ENCODE results near the gene ALPK3. TPM values are rescaled to one million over a fixed set of nuclear protein-coding genes. Genes with fewer than 3 reads are reported as not detected.

The ALPK3 gene
- total RNA-seq, 1 donor = 0.36 TPM

DNA sequence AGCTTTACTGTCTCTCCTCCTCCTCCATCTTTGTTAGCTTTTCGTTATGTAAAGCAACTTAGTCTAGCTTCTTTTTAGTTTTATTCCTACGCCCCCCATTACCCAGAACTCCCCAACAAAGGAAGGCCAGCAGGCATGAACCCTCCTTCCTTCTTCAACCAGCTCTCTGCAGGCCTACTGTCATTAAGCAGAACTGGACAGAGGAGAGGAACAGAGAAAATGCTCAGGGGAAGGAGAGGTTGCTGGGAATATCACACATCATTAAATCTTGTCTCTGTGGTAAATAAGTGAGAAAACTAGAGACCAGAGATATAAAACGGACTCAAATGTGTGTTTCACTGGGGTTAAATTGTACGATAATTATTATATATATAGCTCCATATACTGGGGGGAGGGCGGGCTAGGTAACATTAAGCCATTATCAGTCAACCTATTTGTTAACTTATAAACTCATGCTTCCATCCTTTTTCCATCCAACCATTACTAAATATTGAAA is 48.0 kb downstream of the ALPK3 start:
- no peaks in the 10 kb centered on the region for H4K20me1 ChIP-seq (ENCODE audit: insufficient read depth, low read length)
- H3K36me3 ChIP-seq (ENCODE audit: insufficient read depth, low read length) = no peaks in the 10 kb centered on the region
- no peak for DNase-seq (ENCODE audit: insufficient read length, low spot score, missing footprints)
- H3K79me2 ChIP-seq (ENCODE audit: insufficient read depth, low read length) = no peaks in the 10 kb centered on the region
- no peak overlapping the region for H3K4me2 ChIP-seq (ENCODE audit: insufficient read depth, low read length)
- no peaks in the 10 kb centered on the region for H3K27me3 ChIP-seq (ENCODE audit: insufficient read depth, low read length)
- TF ChIP-seq, protein P1, sequence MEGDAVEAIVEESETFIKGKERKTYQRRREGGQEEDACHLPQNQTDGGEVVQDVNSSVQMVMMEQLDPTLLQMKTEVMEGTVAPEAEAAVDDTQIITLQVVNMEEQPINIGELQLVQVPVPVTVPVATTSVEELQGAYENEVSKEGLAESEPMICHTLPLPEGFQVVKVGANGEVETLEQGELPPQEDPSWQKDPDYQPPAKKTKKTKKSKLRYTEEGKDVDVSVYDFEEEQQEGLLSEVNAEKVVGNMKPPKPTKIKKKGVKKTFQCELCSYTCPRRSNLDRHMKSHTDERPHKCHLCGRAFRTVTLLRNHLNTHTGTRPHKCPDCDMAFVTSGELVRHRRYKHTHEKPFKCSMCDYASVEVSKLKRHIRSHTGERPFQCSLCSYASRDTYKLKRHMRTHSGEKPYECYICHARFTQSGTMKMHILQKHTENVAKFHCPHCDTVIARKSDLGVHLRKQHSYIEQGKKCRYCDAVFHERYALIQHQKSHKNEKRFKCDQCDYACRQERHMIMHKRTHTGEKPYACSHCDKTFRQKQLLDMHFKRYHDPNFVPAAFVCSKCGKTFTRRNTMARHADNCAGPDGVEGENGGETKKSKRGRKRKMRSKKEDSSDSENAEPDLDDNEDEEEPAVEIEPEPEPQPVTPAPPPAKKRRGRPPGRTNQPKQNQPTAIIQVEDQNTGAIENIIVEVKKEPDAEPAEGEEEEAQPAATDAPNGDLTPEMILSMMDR (IDR thresholded peaks at IDR 0.05; ENCODE audit: extremely low read depth, low read depth, low read length) = no peak
- no peak overlapping the region for H3K27ac ChIP-seq (ENCODE audit: low read depth, low read length)
- H3K4me1 ChIP-seq (ENCODE audit: insufficient read depth, low read length) = no peaks in the 10 kb centered on the region
- H2AFZ ChIP-seq (ENCODE audit: low read length) = no peak overlapping the region
- no peak overlapping the region for H3K4me3 ChIP-seq (ENCODE audit: insufficient read depth, low read length)
- H3K9me3 ChIP-seq (ENCODE audit: low read depth, low read length) = no peaks in the 10 kb centered on the region

- Histone ChIP-seq H3K4me1 (ENCODE audit: insufficient read depth, low read length) (no peaks in the 10 kb centered on the region), H3K4me2 (ENCODE audit: insufficient read depth, low read length) (no peak overlapping the region), H4K20me1 (ENCODE audit: insufficient read depth, low read length) (no peaks in the 10 kb centered on the region), H2AFZ (ENCODE audit: low read length) (no peak overlapping the region), H3K79me2 (ENCODE audit: insufficient read depth, low read length) (no peaks in the 10 kb centered on the region), H3K27ac (ENCODE audit: low read depth, low read length) (no peak overlapping the region), H3K36me3 (ENCODE audit: insufficient read depth, low read length) (no peaks in the 10 kb centered on the region), H3K9me3 (ENCODE audit: low read depth, low read length) (no peaks in the 10 kb centered on the region), H3K27me3 (ENCODE audit: insufficient read depth, low read length) (no peaks in the 10 kb centered on the region), H3K4me3 (ENCODE audit: insufficient read depth, low read length) (no peak overlapping the region)
- no peak for DNase-seq (ENCODE audit: insufficient read length, low spot score, missing footprints)
- TF ChIP-seq, protein P1 (IDR thresholded peaks at IDR 0.05; ENCODE audit: extremely low read depth, low read depth, low read length) = no peak
These were observed 51.1 kb downstream of the ALPK3 start for GRCh38 chr15:84868037-84868880.

- H3K27me3 ChIP-seq (ENCODE audit: insufficient read depth, low read length) = no peaks in the 10 kb centered on the region
- H3K27ac ChIP-seq (ENCODE audit: low read depth, low read length) = no peak overlapping the region
- H3K36me3 ChIP-seq (ENCODE audit: insufficient read depth, low read length) = no peaks in the 10 kb centered on the region
- H3K9me3 ChIP-seq (ENCODE audit: low read depth, low read length) = no peaks in the 10 kb centered on the region
- TF ChIP-seq, protein P1 (IDR thresholded peaks at IDR 0.05; ENCODE audit: extremely low read depth, low read depth, low read length) = no peak
- no peak overlapping the region for H3K4me2 ChIP-seq (ENCODE audit: insufficient read depth, low read length)
- H2AFZ ChIP-seq (ENCODE audit: low read length) = no peak overlapping the region
- H3K79me2 ChIP-seq (ENCODE audit: insufficient read depth, low read length) = no peaks in the 10 kb centered on the region
- H3K4me1 ChIP-seq (ENCODE audit: insufficient read depth, low read length) = no peaks in the 10 kb centered on the region
- no peak for DNase-seq (ENCODE audit: insufficient read length, low spot score, missing footprints)
- H4K20me1 ChIP-seq (ENCODE audit: insufficient read depth, low read length) = no peaks in the 10 kb centered on the region
- H3K4me3 ChIP-seq (ENCODE audit: insufficient read depth, low read length) = no peak overlapping the region
These were observed 52.4 kb downstream of the ALPK3 start for GRCh38 chr15:84869510-84869909.

DNA sequence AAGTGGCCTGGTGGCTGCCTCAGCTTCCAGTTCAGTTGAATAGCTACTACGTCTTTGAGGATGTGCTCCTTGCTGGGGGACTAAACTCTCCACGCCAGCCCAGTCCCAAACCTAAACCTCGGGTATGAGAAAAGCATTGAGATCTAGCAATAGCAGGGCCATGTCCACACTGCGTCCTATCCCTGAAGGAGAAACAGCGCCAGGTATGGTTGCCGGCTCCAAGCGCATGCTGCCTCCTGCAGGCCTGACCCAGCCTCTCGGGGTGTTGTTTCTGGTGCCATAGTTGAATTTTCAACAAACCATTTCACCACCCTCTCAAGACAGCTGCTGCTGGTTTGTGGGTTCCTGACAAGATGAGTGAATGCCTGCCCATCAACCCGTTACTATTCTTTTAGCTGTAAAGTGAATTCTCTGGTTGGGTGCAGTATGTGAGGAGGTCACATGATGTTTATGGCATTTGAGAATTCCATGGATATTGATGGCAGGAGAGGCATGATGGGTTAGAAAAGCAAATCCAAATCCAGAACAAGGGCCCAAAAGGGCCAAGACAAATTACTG is 54.4 kb downstream of the ALPK3 start:
- no peaks in the 10 kb centered on the region for H3K9me3 ChIP-seq (ENCODE audit: low read depth, low read length)
- no peak for DNase-seq (ENCODE audit: insufficient read length, low spot score, missing footprints)
- TF ChIP-seq, protein P1 (IDR thresholded peaks at IDR 0.05; ENCODE audit: extremely low read depth, low read depth, low read length) = no peak
- no peak overlapping the region for H3K27ac ChIP-seq (ENCODE audit: low read depth, low read length)
- H4K20me1 ChIP-seq (ENCODE audit: insufficient read depth, low read length) = no peaks in the 10 kb centered on the region
- no peak overlapping the region for H2AFZ ChIP-seq (ENCODE audit: low read length)
- H3K4me1 ChIP-seq (ENCODE audit: insufficient read depth, low read length) = no peaks in the 10 kb centered on the region
- H3K36me3 ChIP-seq (ENCODE audit: insufficient read depth, low read length) = no peaks in the 10 kb centered on the region
- H3K79me2 ChIP-seq (ENCODE audit: insufficient read depth, low read length) = no peaks in the 10 kb centered on the region
- no peaks in the 10 kb centered on the region for H3K27me3 ChIP-seq (ENCODE audit: insufficient read depth, low read length)
- no peak overlapping the region for H3K4me2 ChIP-seq (ENCODE audit: insufficient read depth, low read length)
- H3K4me3 ChIP-seq (ENCODE audit: insufficient read depth, low read length) = no peak overlapping the region
